HepG2 (cell line): ENCODE measurements around the gene TMEM217. TPM values are rescaled to one million over a fixed set of nuclear protein-coding genes. Genes with fewer than 3 reads are reported as not detected.

ENCODE experiments used
- ARNTL ChIP-seq: sonication (generic); formaldehyde crosslinking; IDR thresholded peaks from 2 replicates; pipeline ENCODE4 v1.4.0; 2020; ENCODE audit warnings: mild to moderate bottlenecking, missing genetic modification reagents
- CEBPB ChIP-seq: IDR thresholded peaks from 2 replicates; pipeline ENCODE4 v1.6.1; 2011; ENCODE audit warnings: low read depth, low read length, improper control_type of control experiment, borderline replicate concordance
- CREB1 ChIP-seq, 2 experiments: fragments of 450-650 bp in 1 of 2; IDR thresholded peaks; 2 replicates each; pipeline ENCODE4 v1.6.1; 2016 to 2017; ENCODE audit warnings: control low read depth in 1 of 2, mild to moderate bottlenecking in 1 of 2, missing compliant biosample characterization in 1 of 2, missing genetic modification characterization in 1 of 2
- DRAP1 ChIP-seq: IDR thresholded peaks from 2 replicates; pipeline ENCODE4 v1.6.1; 2016; ENCODE audit warnings: missing genetic modification reagents, missing compliant biosample characterization
- HNF1B ChIP-seq: sonication (generic); formaldehyde crosslinking; IDR thresholded peaks from 2 replicates; pipeline ENCODE4 v1.5.1; 2020; ENCODE audit warnings: mild to moderate bottlenecking, moderate library complexity, missing genetic modification reagents
- JDP2 ChIP-seq: sonication (generic); formaldehyde crosslinking; IDR thresholded peaks from 2 replicates; pipeline ENCODE4 v1.8.1; 2022; ENCODE audit warnings: missing genetic modification reagents, borderline replicate concordance
- MTERF4 ChIP-seq: sonication (generic); formaldehyde crosslinking; IDR thresholded peaks from 2 replicates; pipeline ENCODE4 v1.8.0; 2023; ENCODE audit warnings: mild to moderate bottlenecking, missing genetic modification reagents
- PITX1 ChIP-seq: sonication (generic); formaldehyde crosslinking; IDR thresholded peaks from 2 replicates; pipeline ENCODE4 v1.5.1; 2020; ENCODE audit warnings: mild to moderate bottlenecking, missing genetic modification reagents
- RFX1 ChIP-seq: fragments of 450-650 bp; IDR thresholded peaks from 2 replicates; pipeline ENCODE4 v1.6.1; 2017
- RNF2 ChIP-seq: fragments of 450-650 bp; conservative IDR thresholded peaks from 2 replicates; pipeline ENCODE4 v1.6.1; 2016; ENCODE audit warnings: low read depth
- TCF12 ChIP-seq, 2 experiments: fragments of 450-650 bp in 1 of 2; sonication (generic) in 1 of 2; formaldehyde crosslinking in 1 of 2; IDR thresholded peaks; 2 replicates each; pipeline versions ENCODE4 v1.6.1 to v1.8.0; 2017 to 2022; ENCODE audit warnings: antibody characterized with exemption in 1 of 2, mild to moderate bottlenecking in 1 of 2, missing genetic modification reagents in 1 of 2, moderate library complexity in 1 of 2
- WIZ ChIP-seq: sonication (generic); formaldehyde crosslinking; IDR thresholded peaks from 2 replicates; pipeline ENCODE4 v1.5.1; 2020; ENCODE audit warnings: mild to moderate bottlenecking, missing genetic modification reagents
- ZNF230 ChIP-seq: sonication (generic); formaldehyde crosslinking; IDR thresholded peaks from 2 replicates; pipeline ENCODE4 v1.4.0; 2020; ENCODE audit warnings: mild to moderate bottlenecking, missing genetic modification reagents
- ZNF430 ChIP-seq: sonication (generic); formaldehyde crosslinking; IDR thresholded peaks from 2 replicates; pipeline ENCODE4 v1.9.0; 2021; ENCODE audit warnings: mild to moderate bottlenecking, missing genetic modification reagents
- polyA plus RNA-seq, 8 experiments: library from polyadenylated mRNA; depleted of rRNA in 3 of 8; stranded (reverse) in 7 of 8; unstranded in 1 of 8; fragments of >200 nt; fragmentation: Illumina TruSeq in 4 of 8; extraction: Trizol in 4 of 8; gene quantifications; 2 replicates each; pipeline versions ENCODE4 v1.2.1 to v1.2.3, GENCODE V29; 2011 to 2016; ENCODE audit warnings: low read depth in 4 of 8, missing spikeins in 1 of 8, mixed read lengths in 1 of 8; ENCODE audit not compliant: insufficient read depth in 1 of 8
- total RNA-seq, 5 experiments: library from RNA; depleted of rRNA; stranded (reverse); fragments of >200 nt; fragmentation: Illumina TruSeq; extraction: Trizol; gene quantifications; 2 replicates each; pipeline ENCODE4 v1.2.3, GENCODE V29; 2016; ENCODE audit warnings: low read depth in 1 of 5
- TF ChIP-seq, protein P1 (sequence below): sonication (generic); formaldehyde crosslinking; IDR thresholded peaks from 2 replicates; pipeline ENCODE4 v1.4.0; 2020; ENCODE audit warnings: missing genetic modification reagents
- TF ChIP-seq, protein P2 (sequence below): IDR thresholded peaks from 2 replicates; pipeline ENCODE4 v1.4.0; 2020; ENCODE audit warnings: mild to moderate bottlenecking, missing genetic modification reagents
- TF ChIP-seq, protein P3 (sequence below): sonication (generic); formaldehyde crosslinking; IDR thresholded peaks from 2 replicates; pipeline ENCODE4 v1.4.0; 2020; ENCODE audit warnings: missing genetic modification reagents

The TMEM217 gene
- total and polyA plus RNA-seq, 2 of the 13 experiments (the other 11 are each of a cell fraction or from before 2014, with no cell fraction given), result 2.3 to 3.4 TPM

- TF ChIP-seq, protein P1, sequence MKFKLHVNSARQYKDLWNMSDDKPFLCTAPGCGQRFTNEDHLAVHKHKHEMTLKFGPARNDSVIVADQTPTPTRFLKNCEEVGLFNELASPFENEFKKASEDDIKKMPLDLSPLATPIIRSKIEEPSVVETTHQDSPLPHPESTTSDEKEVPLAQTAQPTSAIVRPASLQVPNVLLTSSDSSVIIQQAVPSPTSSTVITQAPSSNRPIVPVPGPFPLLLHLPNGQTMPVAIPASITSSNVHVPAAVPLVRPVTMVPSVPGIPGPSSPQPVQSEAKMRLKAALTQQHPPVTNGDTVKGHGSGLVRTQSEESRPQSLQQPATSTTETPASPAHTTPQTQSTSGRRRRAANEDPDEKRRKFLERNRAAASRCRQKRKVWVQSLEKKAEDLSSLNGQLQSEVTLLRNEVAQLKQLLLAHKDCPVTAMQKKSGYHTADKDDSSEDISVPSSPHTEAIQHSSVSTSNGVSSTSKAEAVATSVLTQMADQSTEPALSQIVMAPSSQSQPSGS (CRISPR knock-in tag), result peak; percentile 74; the same call in 1 of the 2 replicates
- TF ChIP-seq RNF2 (peak; percentile 84), JDP2 (no peak), ZNF230 (CRISPR knock-in tag) (peak; percentile 90; the same call in 1 of the 2 replicates), CREB1 (IDR thresholded peaks at IDR 0.05) (no peak), CREB1 (CRISPR knock-in tag; IDR thresholded peaks at IDR 0.05) (peak; percentile 67), PITX1 (CRISPR knock-in tag) (peak; percentile 78), TCF12 (IDR thresholded peaks at IDR 0.05) (no peak), TCF12 (CRISPR knock-in tag; IDR thresholded peaks at IDR 0.05) (no peak), ZNF430 (CRISPR knock-in tag) (peak; percentile 29; the same call in 1 of the 2 replicates), ARNTL (CRISPR knock-in tag) (no peak), MTERF4 (no peak), HNF1B (CRISPR knock-in tag) (peak; percentile 76), CEBPB (peak; percentile 65), WIZ (peak; percentile 87), DRAP1 (CRISPR knock-in tag) (peak; percentile 50; the same call in 1 of the 2 replicates), RFX1 (peak; percentile 70; the same call in 1 of the 2 replicates)
- TF ChIP-seq, protein P2, sequence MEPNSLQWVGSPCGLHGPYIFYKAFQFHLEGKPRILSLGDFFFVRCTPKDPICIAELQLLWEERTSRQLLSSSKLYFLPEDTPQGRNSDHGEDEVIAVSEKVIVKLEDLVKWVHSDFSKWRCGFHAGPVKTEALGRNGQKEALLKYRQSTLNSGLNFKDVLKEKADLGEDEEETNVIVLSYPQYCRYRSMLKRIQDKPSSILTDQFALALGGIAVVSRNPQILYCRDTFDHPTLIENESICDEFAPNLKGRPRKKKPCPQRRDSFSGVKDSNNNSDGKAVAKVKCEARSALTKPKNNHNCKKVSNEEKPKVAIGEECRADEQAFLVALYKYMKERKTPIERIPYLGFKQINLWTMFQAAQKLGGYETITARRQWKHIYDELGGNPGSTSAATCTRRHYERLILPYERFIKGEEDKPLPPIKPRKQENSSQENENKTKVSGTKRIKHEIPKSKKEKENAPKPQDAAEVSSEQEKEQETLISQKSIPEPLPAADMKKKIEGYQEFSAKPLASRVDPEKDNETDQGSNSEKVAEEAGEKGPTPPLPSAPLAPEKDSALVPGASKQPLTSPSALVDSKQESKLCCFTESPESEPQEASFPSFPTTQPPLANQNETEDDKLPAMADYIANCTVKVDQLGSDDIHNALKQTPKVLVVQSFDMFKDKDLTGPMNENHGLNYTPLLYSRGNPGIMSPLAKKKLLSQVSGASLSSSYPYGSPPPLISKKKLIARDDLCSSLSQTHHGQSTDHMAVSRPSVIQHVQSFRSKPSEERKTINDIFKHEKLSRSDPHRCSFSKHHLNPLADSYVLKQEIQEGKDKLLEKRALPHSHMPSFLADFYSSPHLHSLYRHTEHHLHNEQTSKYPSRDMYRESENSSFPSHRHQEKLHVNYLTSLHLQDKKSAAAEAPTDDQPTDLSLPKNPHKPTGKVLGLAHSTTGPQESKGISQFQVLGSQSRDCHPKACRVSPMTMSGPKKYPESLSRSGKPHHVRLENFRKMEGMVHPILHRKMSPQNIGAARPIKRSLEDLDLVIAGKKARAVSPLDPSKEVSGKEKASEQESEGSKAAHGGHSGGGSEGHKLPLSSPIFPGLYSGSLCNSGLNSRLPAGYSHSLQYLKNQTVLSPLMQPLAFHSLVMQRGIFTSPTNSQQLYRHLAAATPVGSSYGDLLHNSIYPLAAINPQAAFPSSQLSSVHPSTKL (CRISPR knock-in tag), result peak; percentile 33; the same call in 1 of the 2 replicates
- TF ChIP-seq, protein P3, sequence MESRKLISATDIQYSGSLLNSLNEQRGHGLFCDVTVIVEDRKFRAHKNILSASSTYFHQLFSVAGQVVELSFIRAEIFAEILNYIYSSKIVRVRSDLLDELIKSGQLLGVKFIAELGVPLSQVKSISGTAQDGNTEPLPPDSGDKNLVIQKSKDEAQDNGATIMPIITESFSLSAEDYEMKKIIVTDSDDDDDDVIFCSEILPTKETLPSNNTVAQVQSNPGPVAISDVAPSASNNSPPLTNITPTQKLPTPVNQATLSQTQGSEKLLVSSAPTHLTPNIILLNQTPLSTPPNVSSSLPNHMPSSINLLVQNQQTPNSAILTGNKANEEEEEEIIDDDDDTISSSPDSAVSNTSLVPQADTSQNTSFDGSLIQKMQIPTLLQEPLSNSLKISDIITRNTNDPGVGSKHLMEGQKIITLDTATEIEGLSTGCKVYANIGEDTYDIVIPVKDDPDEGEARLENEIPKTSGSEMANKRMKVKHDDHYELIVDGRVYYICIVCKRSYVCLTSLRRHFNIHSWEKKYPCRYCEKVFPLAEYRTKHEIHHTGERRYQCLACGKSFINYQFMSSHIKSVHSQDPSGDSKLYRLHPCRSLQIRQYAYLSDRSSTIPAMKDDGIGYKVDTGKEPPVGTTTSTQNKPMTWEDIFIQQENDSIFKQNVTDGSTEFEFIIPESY (CRISPR knock-in tag), result peak; percentile 62; the same call in 1 of the 2 replicates
Observed at GRCh38 chr6:37244430-37245310, 13.3 kb downstream of the TMEM217 start (continued).
